Body of pancreas (tissue), 4 donors: Measurements from ENCODE around the gene CSN1S1. TPM values are rescaled to one million over a fixed set of nuclear protein-coding genes. Genes with fewer than 3 reads are reported as not detected.

Source experiments
- ATAC-seq: fragments of 150-250 bp; one replicate; pipeline ENCODE4 v1.9.1; 2016
- DNase-seq, 4 donors: peaks; one replicate each; pipeline ENCODE4 v3.0.0-alpha.2; 2019
- H3K27ac ChIP-seq, 4 donors: fragments of 200-600 bp; sonication (generic); 1 replicate in 3 of 4; 2 replicates in 1 of 4; pipeline versions ENCODE4 v1.5.1 to v1.6.1; 2016 to 2019; ENCODE audit warnings: mild to moderate bottlenecking in 1 of 4, mixed read lengths in 1 of 4, moderate library complexity in 1 of 4
- H3K27me3 ChIP-seq, 2 donors: fragments of 200-600 bp; sonication (generic); one replicate each; pipeline ENCODE4 v1.6.0; 2016; ENCODE audit warnings: mild to moderate bottlenecking in 1 of 2
- H3K36me3 ChIP-seq, 2 donors: fragments of 200-600 bp; sonication (generic); replicated peaks in 1 of 2; 2 replicates each; pipeline ENCODE4 v1.5.1; 2016; ENCODE audit warnings: low read depth in 2 of 2; ENCODE audit not compliant: insufficient read depth in 1 of 2
- H3K4me1 ChIP-seq: fragments of 200-600 bp; sonication (generic); one replicate; pipeline ENCODE4 v1.6.0; 2016
- H3K4me3 ChIP-seq, 2 donors: fragments of 200-600 bp; sonication (generic); 1 replicate in 1 of 2; 2 replicates in 1 of 2; pipeline ENCODE4 v1.5.1; 2016 to 2019
- H3K9me3 ChIP-seq, 3 donors: fragments of 200-600 bp; sonication (generic); 1 replicate in 2 of 3; 2 replicates in 1 of 3; pipeline ENCODE4 v1.5.1; 2016
- POLR2A ChIP-seq, 3 donors: fragments of 450-650 bp; IDR thresholded peaks; one replicate each; pipeline ENCODE4 v1.6.1; 2016; ENCODE audit warnings: antibody characterized with exemption in 3 of 3, mild to moderate bottlenecking in 2 of 3
- WGBS, 2 donors: methylation state at CpG; one replicate each; pipeline ENCODE4 v1.1.5; 2017; 5-methylcytosine and 5-hydroxymethylcytosine counted together
- intact Hi-C: fragments of 100-400 bp; cut with DNase I; formaldehyde crosslinking; loops from one replicate; pipeline ENCODE4 v1.15.1; 2023
- total RNA-seq, 2 donors: library from RNA; depleted of rRNA; stranded (reverse); fragments of >200 nt; gene quantifications; one replicate each; pipeline ENCODE4 v1.1.0, GENCODE V29; 2016
- TF ChIP-seq, protein P1 (sequence below), 7 experiments: fragments of 450-650 bp in 4 of 7; fragments of 200-600 bp in 3 of 7; sonication (generic) in 3 of 7; IDR thresholded peaks; one replicate each; pipeline ENCODE4 v1.5.1; 2016 to 2019; ENCODE audit warnings: antibody characterized with exemption in 7 of 7

The CSN1S1 gene
- total RNA-seq, 2 donors from 2014 or later, result 2.3 TPM; not detected in 1

DNA sequence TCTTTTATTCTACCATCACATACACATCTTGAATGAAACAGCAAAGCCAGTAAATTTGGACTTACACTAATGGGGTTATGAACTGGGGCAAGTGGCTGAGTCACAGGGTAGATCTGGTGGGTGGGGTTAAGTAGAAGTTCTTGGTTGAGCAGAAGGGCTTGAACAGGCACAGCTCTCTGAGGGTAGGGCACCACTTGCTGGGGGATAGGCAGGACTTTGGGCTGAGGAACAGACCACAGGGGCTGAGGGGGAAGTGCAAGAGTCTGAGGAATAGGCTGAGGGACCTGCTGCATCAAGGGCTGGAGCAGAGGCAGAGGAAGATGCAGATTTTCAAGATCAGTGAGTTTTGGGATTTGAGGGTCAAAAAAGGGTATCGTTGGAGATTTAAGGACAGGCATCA lies 26.3 kb downstream of the CSN1S1 start:
- DNase-seq (no peak), ATAC-seq (no peak)
- Histone ChIP-seq H3K4me1 (no peaks in the 10 kb centered on the region), H3K27ac (no peak overlapping the region), H3K27me3 (no peaks in the 10 kb centered on the region), H3K4me3 (no peak overlapping the region), H3K36me3 (no peaks in the 10 kb centered on the region), H3K9me3 (no peaks in the 10 kb centered on the region)
- WGBS, 2 donors, result 86 to 90% methylated on average over 1 of the region's 1 CpG
- intact Hi-C loops, result no loop called here
- TF ChIP-seq, protein P1, sequence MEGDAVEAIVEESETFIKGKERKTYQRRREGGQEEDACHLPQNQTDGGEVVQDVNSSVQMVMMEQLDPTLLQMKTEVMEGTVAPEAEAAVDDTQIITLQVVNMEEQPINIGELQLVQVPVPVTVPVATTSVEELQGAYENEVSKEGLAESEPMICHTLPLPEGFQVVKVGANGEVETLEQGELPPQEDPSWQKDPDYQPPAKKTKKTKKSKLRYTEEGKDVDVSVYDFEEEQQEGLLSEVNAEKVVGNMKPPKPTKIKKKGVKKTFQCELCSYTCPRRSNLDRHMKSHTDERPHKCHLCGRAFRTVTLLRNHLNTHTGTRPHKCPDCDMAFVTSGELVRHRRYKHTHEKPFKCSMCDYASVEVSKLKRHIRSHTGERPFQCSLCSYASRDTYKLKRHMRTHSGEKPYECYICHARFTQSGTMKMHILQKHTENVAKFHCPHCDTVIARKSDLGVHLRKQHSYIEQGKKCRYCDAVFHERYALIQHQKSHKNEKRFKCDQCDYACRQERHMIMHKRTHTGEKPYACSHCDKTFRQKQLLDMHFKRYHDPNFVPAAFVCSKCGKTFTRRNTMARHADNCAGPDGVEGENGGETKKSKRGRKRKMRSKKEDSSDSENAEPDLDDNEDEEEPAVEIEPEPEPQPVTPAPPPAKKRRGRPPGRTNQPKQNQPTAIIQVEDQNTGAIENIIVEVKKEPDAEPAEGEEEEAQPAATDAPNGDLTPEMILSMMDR (IDR thresholded peaks at IDR 0.05), result no peak
- TF ChIP-seq POLR2A (IDR thresholded peaks at IDR 0.05), result no peak

DNA sequence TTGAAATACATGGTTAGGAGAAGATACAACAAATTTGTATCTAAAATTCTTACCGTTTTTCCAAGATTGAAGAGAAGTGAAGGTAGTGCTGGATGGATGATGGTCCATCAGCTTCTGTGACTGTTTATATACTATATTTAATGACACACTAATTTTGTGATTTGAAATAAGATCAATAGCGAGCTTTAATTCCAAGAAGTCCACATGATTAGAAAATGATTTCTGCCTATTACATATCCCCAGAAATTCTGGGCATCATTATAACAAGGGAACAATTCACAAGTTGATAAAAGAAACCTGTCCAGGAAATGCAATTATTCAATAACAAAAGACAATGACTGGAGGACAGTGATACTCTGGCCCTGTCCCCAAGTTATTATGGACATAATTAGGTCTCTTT lies 34.8 kb downstream of the CSN1S1 start, which contains the start of gene CSN2:
Gene CSN2, minus strand, starts transcription at position 101 of the 400 bp plus-strand sequence. CDS start 4,733 bp downstream, outside the sequence.
- no peaks in the 10 kb centered on the region for H3K4me1 ChIP-seq
- no peak for ATAC-seq
- no peak within 1 kb of the TSS for H3K27ac ChIP-seq
- DNase-seq, result no peak
- no peak for TF ChIP-seq POLR2A (IDR thresholded peaks at IDR 0.05)
- TF ChIP-seq, protein P1 (IDR thresholded peaks at IDR 0.05), result no peak
- intact Hi-C loops, result no loop called here
- no peaks in the 10 kb centered on the region for H3K9me3 ChIP-seq
- WGBS, 2 donors, result 73 to 83% methylated on average over 2 of the region's 2 CpGs
- H3K27me3 ChIP-seq, result no peaks in the 10 kb centered on the region
- no peaks in the 10 kb centered on the region for H3K36me3 ChIP-seq
- H3K4me3 ChIP-seq, result no peak within 1 kb of the TSS

DNA sequence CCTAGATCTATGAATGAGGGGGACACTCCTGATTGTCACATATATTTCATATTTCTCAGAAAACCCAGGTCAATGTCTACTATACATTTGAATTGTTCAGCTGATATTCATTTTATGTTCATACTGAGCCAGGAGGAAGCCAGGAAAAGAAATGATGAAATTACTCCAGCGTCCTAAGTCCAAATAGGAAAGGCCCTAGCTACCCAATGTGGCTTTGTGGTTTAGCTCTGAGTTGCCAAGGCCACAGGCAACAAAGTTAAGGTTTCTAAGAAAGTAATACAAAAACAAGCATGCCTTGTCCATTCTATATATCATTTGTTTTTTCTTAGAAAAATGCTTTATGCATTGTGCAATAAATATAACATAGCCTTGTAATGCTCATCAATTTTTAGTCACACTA lies 39.2 kb downstream of the CSN1S1 start:
- Histone ChIP-seq H3K36me3 (no peaks in the 10 kb centered on the region), H3K4me1 (no peaks in the 10 kb centered on the region), H3K4me3 (no peak overlapping the region), H3K9me3 (no peaks in the 10 kb centered on the region), H3K27me3 (no peaks in the 10 kb centered on the region), H3K27ac (no peak overlapping the region)
- no peak for TF ChIP-seq POLR2A (IDR thresholded peaks at IDR 0.05)
- TF ChIP-seq, protein P1 (IDR thresholded peaks at IDR 0.05), result no peak
- 57 to 74% methylated on average over 1 of the region's 1 CpG for WGBS, 2 donors
- intact Hi-C loops, result no loop called here
- ATAC-seq (no peak), DNase-seq (no peak)

DNA sequence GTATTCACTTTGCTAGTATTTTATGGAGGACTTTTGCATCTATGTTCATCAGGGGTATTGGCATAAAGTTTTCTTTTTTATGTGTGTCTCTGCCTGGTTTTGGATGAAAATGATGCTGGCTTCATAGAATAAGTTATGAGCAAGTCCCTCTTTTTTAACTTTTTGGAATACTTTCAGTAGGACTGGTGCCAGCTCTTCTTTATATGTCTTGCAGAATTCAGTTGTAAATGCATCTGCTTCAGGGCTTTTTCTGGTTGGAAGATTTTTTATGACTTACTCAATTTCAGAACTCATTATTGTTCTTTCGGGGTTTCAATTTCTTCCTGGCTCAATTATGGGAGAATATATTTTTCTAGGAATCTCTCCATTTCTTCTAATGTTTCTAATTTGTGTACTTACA lies 43.8 kb downstream of the CSN1S1 start:
- no peaks in the 10 kb centered on the region for H3K36me3 ChIP-seq
- WGBS, 2 donors, result 78 to 100% methylated on average over 1 of the region's 1 CpG
- H3K4me1 ChIP-seq, result no peaks in the 10 kb centered on the region
- intact Hi-C loops, result no loop called here
- no peak overlapping the region for H3K27ac ChIP-seq
- H3K9me3 ChIP-seq, result no peaks in the 10 kb centered on the region
- ATAC-seq, result no peak
- no peak for DNase-seq
- no peaks in the 10 kb centered on the region for H3K27me3 ChIP-seq
- H3K4me3 ChIP-seq, result no peak overlapping the region
- TF ChIP-seq, protein P1 (IDR thresholded peaks at IDR 0.05), result no peak
- no peak for TF ChIP-seq POLR2A (IDR thresholded peaks at IDR 0.05)

DNA sequence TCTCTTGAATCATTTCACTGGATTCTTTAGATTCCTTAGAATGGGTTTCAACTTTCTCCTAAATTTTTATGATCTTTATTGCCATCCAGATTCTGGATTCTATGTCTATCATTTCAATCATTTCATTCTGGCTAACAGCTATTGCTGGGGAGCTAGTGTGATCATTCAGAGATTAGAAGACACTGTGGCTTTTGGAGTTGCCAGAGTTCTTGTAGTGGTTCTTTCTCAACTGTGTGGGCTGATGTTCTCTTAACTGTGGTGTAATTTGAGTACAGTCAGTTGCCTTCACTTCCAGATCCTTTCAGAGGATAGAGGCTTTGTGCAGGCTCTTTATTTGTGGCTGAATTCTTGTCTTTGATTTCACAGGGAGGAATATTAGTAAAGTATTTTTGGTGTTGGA lies 46.7 kb downstream of the CSN1S1 start:
- no peak for TF ChIP-seq POLR2A (IDR thresholded peaks at IDR 0.05)
- TF ChIP-seq, protein P1 (IDR thresholded peaks at IDR 0.05), result no peak
- ATAC-seq (no peak), DNase-seq (no peak)
- no peaks in the 10 kb centered on the region for H3K36me3 ChIP-seq
- H3K27ac ChIP-seq, result no peak overlapping the region
- no peaks in the 10 kb centered on the region for H3K9me3 ChIP-seq
- no peaks in the 10 kb centered on the region for H3K27me3 ChIP-seq
- no peak overlapping the region for H3K4me3 ChIP-seq
- no peaks in the 10 kb centered on the region for H3K4me1 ChIP-seq
- intact Hi-C loops, result no loop called here
